CD4-positive, alpha-beta T cell (primary cell): ENCODE results near the gene HYDIN. TPM values are rescaled to one million over a fixed set of nuclear protein-coding genes. Genes with fewer than 3 reads are reported as not detected.

Source experiments
- ATAC-seq: fragments of 200-7000 bp; cut with Tn5 transposase; one replicate; pipeline ENCODE4 v1.10.0; 2022; ENCODE audit warnings: mild to moderate bottlenecking; ENCODE audit not compliant: poor library complexity
- CTCF ChIA-PET: fragments of 350-600 bp; sonication (Branson Sonifier 250); formaldehyde crosslinking; loops from one replicate; lab custom pipeline; 2021; ENCODE audit warnings: antibody characterized with exemption, inconsistent platforms; lab: Charles Lee
- POLR2A ChIA-PET: fragments of 350-600 bp; sonication (Branson Sonifier 250); formaldehyde crosslinking; loops from one replicate; lab custom pipeline; 2021; ENCODE audit warnings: antibody characterized with exemption, inconsistent platforms; lab: Charles Lee
- DNase-seq, 14 experiments: peaks; one replicate each; pipeline ENCODE4 v3.0.0-alpha.2; 2013 to 2020; ENCODE audit warnings: mixed read lengths in 2 of 14
- H3K27ac ChIP-seq, 2 donors: one replicate each; pipeline versions ENCODE4 v1.5.1 to v1.7.0; 2013; ENCODE audit warnings: low read length in 2 of 2, low read depth in 1 of 2, mild to moderate bottlenecking in 1 of 2
- H3K27me3 ChIP-seq, 2 experiments: 1 replicate in 1 of 2; 2 replicates in 1 of 2; pipeline versions ENCODE4 v1.6.1 to v1.7.0; 2013; ENCODE audit warnings: low read length in 2 of 2, control low read depth in 1 of 2, mild to moderate bottlenecking in 1 of 2, moderate library complexity in 1 of 2; ENCODE audit not compliant: insufficient read depth in 2 of 2, control insufficient read depth in 1 of 2
- H3K36me3 ChIP-seq: one replicate; pipeline ENCODE4 v1.6.1; 2013; ENCODE audit warnings: low read length, control low read depth; ENCODE audit not compliant: insufficient read depth
- H3K4me1 ChIP-seq: one replicate; pipeline ENCODE4 v1.6.1; 2013; ENCODE audit warnings: low read length, control low read depth; ENCODE audit not compliant: insufficient read depth
- H3K4me3 ChIP-seq: one replicate; pipeline ENCODE4 v1.5.1; 2013; ENCODE audit warnings: mild to moderate bottlenecking, low read length, moderate library complexity
- H3K9me3 ChIP-seq, 2 experiments: 1 replicate in 1 of 2; 2 replicates in 1 of 2; pipeline versions ENCODE4 v1.6.1 to v1.7.0; 2013; ENCODE audit warnings: low read length in 2 of 2, mild to moderate bottlenecking in 2 of 2, control low read depth in 1 of 2, moderate library complexity in 1 of 2; ENCODE audit not compliant: control insufficient read depth in 1 of 2, insufficient read depth in 1 of 2
- H3K27ac Mint-ChIP-seq: one replicate; pipeline ENCODE4 v1.8.0; 2020; ENCODE audit warnings: mixed read lengths
- H3K27me3 Mint-ChIP-seq: one replicate; pipeline ENCODE4 v1.8.0; 2021; ENCODE audit warnings: mixed read lengths
- H3K36me3 Mint-ChIP-seq: one replicate; pipeline ENCODE4 v1.8.0; 2021; ENCODE audit warnings: low read depth, mixed read lengths
- H3K4me1 Mint-ChIP-seq: one replicate; pipeline ENCODE4 v1.8.0; 2021; ENCODE audit warnings: low read depth, mixed read lengths
- H3K4me3 Mint-ChIP-seq: one replicate; pipeline ENCODE4 v1.8.0; 2020; ENCODE audit warnings: mild to moderate bottlenecking, mixed read lengths
- H3K9me3 Mint-ChIP-seq: one replicate; pipeline ENCODE4 v1.8.0; 2020; ENCODE audit warnings: mixed read lengths
- intact Hi-C, 2 experiments: fragments of 100-400 bp; cut with DNase I in 1 of 2; cut with micrococcal nuclease in 1 of 2; formaldehyde crosslinking; loops; one replicate each; pipeline versions ENCODE4 v1.15.1 to v1.9.0; 2023 to 2025; cut with DNase I, micrococcal nuclease
- total RNA-seq, 174 experiments: library from RNA in 2 of 174; stranded (reverse) in 2 of 174; gene quantifications; one replicate each; pipeline ENCODE4 v1.2.3 and lab custom pipeline; 2021 to 2026
- TF ChIP-seq, protein P1 (sequence below): fragments of 200-600 bp; IDR thresholded peaks from one replicate; pipeline ENCODE4 v1.8.0; 2022; ENCODE audit warnings: antibody characterized with exemption, mild to moderate bottlenecking

The HYDIN gene
- total RNA-seq, 2 experiments from 2014 or later = not detected

- DNase-seq (no peak), ATAC-seq (no peak)
- Mint-ChIP-seq H3K36me3 (peaks cover 77% of the 10 kb centered on the region), H3K4me3 (no peak overlapping the region), H3K27ac (no peak overlapping the region), H3K4me1 (no peaks in the 10 kb centered on the region), H3K9me3 (no peaks in the 10 kb centered on the region), H3K27me3 (no peaks in the 10 kb centered on the region)
- no peaks in the 10 kb centered on the region for H3K4me1 ChIP-seq
- H3K9me3 ChIP-seq = no peaks in the 10 kb centered on the region
- H3K4me3 ChIP-seq = no peak overlapping the region
- ChIA-PET POLR2A (no interaction called here), CTCF (no interaction called here)
- intact Hi-C loops = no loop called here
- TF ChIP-seq, protein P1, sequence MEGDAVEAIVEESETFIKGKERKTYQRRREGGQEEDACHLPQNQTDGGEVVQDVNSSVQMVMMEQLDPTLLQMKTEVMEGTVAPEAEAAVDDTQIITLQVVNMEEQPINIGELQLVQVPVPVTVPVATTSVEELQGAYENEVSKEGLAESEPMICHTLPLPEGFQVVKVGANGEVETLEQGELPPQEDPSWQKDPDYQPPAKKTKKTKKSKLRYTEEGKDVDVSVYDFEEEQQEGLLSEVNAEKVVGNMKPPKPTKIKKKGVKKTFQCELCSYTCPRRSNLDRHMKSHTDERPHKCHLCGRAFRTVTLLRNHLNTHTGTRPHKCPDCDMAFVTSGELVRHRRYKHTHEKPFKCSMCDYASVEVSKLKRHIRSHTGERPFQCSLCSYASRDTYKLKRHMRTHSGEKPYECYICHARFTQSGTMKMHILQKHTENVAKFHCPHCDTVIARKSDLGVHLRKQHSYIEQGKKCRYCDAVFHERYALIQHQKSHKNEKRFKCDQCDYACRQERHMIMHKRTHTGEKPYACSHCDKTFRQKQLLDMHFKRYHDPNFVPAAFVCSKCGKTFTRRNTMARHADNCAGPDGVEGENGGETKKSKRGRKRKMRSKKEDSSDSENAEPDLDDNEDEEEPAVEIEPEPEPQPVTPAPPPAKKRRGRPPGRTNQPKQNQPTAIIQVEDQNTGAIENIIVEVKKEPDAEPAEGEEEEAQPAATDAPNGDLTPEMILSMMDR = no peak
- no peaks in the 10 kb centered on the region for H3K27me3 ChIP-seq
- H3K27ac ChIP-seq = no peak overlapping the region
- H3K36me3 ChIP-seq = peaks cover 56% of the 10 kb centered on the region
These were observed 461.4 kb downstream of the HYDIN start for GRCh38 chr16:70769131-70769530.

GRCh38 chr16:70768203-70768580 is 462.3 kb downstream of the HYDIN start:
- H3K4me3 Mint-ChIP-seq = no peak overlapping the region
- ATAC-seq (no peak), DNase-seq (no peak)
- H3K27ac Mint-ChIP-seq = no peak overlapping the region
- ChIA-PET POLR2A (no interaction called here), CTCF (interaction anchor here (0.7 kb wide), 1 partner anchor 114 kb away, joined by 3 read pairs; no protein-coding TSS in a partner anchor)
- no peaks in the 10 kb centered on the region for H3K27me3 Mint-ChIP-seq
- no peaks in the 10 kb centered on the region for H3K4me1 ChIP-seq
- TF ChIP-seq, protein P1 = no peak
- H3K4me3 ChIP-seq = no peak overlapping the region
- H3K36me3 ChIP-seq = peaks cover 52% of the 10 kb centered on the region
- H3K27me3 ChIP-seq = no peaks in the 10 kb centered on the region
- no peaks in the 10 kb centered on the region for H3K9me3 Mint-ChIP-seq
- peaks cover 71% of the 10 kb centered on the region for H3K36me3 Mint-ChIP-seq
- H3K27ac ChIP-seq = no peak overlapping the region
- no peaks in the 10 kb centered on the region for H3K9me3 ChIP-seq
- intact Hi-C loops = no loop called here
- no peaks in the 10 kb centered on the region for H3K4me1 Mint-ChIP-seq

DNA sequence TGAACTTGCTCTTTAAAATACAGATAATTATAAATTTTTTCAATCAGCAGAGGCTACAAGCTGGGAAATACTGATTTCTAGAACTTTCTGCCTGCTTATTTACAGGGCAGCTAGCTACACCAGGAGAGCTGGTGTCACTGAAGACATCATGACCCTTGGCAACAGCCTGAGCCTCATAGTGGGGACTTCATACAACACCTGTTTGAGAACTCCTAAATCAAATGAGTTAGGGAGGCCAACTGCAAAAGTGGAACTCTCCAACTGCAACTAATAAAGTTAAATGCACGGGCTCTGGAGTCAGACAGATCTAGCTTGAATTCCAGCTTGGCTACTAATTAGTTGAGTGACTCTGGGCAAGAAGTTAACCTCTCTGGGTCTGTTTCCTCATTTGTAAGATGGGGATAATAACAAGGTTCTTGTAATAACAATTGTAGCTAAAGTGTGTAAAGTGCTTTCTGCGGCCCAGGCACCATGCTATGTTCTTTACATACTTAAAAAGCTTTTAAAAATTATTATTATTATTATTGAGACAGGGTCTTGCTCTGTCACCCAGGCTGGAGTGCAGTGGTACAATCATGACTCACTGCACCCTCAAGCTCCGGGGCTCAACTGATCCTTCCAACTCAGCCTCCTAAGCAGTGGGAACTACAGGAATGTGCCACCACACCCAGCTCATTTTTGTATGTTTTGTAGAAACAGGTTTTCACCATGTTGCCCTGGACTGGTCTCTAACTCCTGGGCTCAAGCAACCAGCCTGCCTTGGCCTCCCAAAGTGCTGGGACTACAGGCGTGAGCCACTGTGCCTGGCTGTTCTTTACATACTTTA is 462.9 kb downstream of the HYDIN start:
- ChIA-PET POLR2A (no interaction called here), CTCF (no interaction called here)
- H3K9me3 ChIP-seq = no peaks in the 10 kb centered on the region
- Mint-ChIP-seq H3K4me1 (no peaks in the 10 kb centered on the region), H3K9me3 (no peaks in the 10 kb centered on the region), H3K36me3 (peaks cover 67% of the 10 kb centered on the region), H3K4me3 (no peak overlapping the region), H3K27ac (no peak overlapping the region), H3K27me3 (no peaks in the 10 kb centered on the region)
- no peak overlapping the region for H3K4me3 ChIP-seq
- H3K36me3 ChIP-seq = peaks cover 53% of the 10 kb centered on the region
- DNase-seq (no peak), ATAC-seq (no peak)
- no peaks in the 10 kb centered on the region for H3K27me3 ChIP-seq
- H3K4me1 ChIP-seq = no peaks in the 10 kb centered on the region
- intact Hi-C loops = no loop called here
- TF ChIP-seq, protein P1 = no peak
- no peak overlapping the region for H3K27ac ChIP-seq
